ENCODE measurements around the gene XAB2.

XAB2 gene

GRCh38 chr19:7648265-7649014 lies 19.1 kb upstream of the XAB2 start:
- no peak for DNase-seq (ENCODE audit: low spot score)

- DNase-seq (ENCODE audit: low spot score), result no peak
These were observed 17.8 kb upstream of the XAB2 start for GRCh38 chr19:7647156-7647555.

GRCh38 chr19:7646426-7646700 lies 17.0 kb upstream of the XAB2 start:
- no peak for DNase-seq (ENCODE audit: low spot score)

- no peak for DNase-seq (ENCODE audit: low spot score)
These were observed 16.5 kb upstream of the XAB2 start for GRCh38 chr19:7645656-7646425.

- DNase-seq (ENCODE audit: low spot score), result no peak
These were observed 15.8 kb upstream of the XAB2 start for GRCh38 chr19:7645163-7645562.

GRCh38 chr19:7644550-7644877 lies 15.2 kb upstream of the XAB2 start:
- no peak for DNase-seq (ENCODE audit: low spot score)

- DNase-seq (ENCODE audit: low spot score), result peak; percentile 39
These were observed 14.5 kb upstream of the XAB2 start for GRCh38 chr19:7643629-7644549.

GRCh38 chr19:7643031-7643415 lies 13.7 kb upstream of the XAB2 start:
- no peak for DNase-seq (ENCODE audit: low spot score)

GRCh38 chr19:7642295-7643030 lies 13.1 kb upstream of the XAB2 start:
- no peak for DNase-seq (ENCODE audit: low spot score)

GRCh38 chr19:7641290-7642276 lies 12.2 kb upstream of the XAB2 start:
- no peak for DNase-seq (ENCODE audit: low spot score)

GRCh38 chr19:7640803-7641202 lies 11.5 kb upstream of the XAB2 start:
- DNase-seq (ENCODE audit: low spot score), result no peak

GRCh38 chr19:7639863-7640348 lies 10.6 kb upstream of the XAB2 start:
- DNase-seq (ENCODE audit: low spot score), result no peak

- no peak for DNase-seq (ENCODE audit: low spot score)
These were observed 9.6 kb upstream of the XAB2 start for GRCh38 chr19:7638802-7639465.

GRCh38 chr19:7637374-7638256 lies 8.3 kb upstream of the XAB2 start:
- peak; percentile 56 for DNase-seq (ENCODE audit: low spot score)

- peak; percentile 88 for DNase-seq (ENCODE audit: low spot score)
These were observed 7.5 kb upstream of the XAB2 start, which contains the start of gene STXBP2 for GRCh38 chr19:7636691-7637373. Gene STXBP2 (plus strand): TSS chr19:7637110. CDS start chr19:7637150, 40 bp downstream.

GRCh38 chr19:7636317-7636690 lies 7.0 kb upstream of the XAB2 start:
- DNase-seq (ENCODE audit: low spot score), result no peak

GRCh38 chr19:7635670-7636069 lies 6.3 kb upstream of the XAB2 start:
- DNase-seq (ENCODE audit: low spot score), result no peak

- no peak for DNase-seq (ENCODE audit: low spot score)
These were observed 4.4 kb upstream of the XAB2 start, which contains the start of gene PCP2 for GRCh38 chr19:7633698-7634097. Gene PCP2 (minus strand): TSS chr19:7633719. CDS start chr19:7633457, 262 bp downstream.

Data from kidney tubule cell (primary cell).